NCI-H524 (cell line): ENCODE measurements around the gene LHB.

ENCODE experiments used
- DNase-seq, 2 experiments: peaks; one replicate each; lab custom pipeline; 2025; lab: John Stamatoyannopoulos, UW

The LHB gene

DNA sequence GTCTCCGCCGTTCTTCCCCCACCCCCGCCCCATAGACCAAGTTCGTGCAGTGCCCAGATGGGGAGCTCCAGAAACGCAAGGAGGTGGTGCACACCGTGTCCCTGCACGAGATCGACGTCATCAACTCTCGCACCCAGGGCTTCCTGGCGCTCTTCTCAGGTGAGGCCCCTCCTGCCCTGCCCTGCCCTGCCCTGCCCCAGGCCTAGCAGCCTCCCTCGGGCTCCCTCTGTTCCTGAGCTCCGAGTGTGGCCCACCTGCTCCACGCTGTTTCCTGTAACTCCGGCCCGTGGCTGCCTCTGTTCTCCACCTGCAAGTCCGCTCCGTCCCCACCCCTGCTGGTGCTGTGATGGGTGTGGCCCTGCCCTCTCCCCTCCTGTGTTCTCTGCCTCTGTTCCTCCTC is 6.4 kb downstream of the LHB start:
- no peak for DNase-seq

DNA sequence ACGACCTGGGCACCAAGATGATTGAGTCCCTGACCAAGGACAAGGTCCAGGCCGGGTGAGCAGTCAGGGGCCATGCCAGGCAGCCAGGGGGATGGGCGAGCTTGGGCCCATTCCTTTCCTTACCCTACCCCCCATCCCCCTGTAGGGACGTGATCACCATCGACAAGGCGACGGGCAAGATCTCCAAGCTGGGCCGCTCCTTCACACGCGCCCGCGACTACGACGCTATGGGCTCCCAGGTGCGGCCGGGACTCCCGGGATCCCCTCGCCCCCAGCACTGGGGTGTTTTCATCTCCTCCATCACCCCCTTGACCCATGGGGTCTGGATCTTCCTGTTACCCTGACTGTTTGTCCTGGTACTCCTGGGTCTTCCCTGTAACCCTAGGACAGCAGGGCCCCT is 7.1 kb downstream of the LHB start:
- no peak for DNase-seq

DNA sequence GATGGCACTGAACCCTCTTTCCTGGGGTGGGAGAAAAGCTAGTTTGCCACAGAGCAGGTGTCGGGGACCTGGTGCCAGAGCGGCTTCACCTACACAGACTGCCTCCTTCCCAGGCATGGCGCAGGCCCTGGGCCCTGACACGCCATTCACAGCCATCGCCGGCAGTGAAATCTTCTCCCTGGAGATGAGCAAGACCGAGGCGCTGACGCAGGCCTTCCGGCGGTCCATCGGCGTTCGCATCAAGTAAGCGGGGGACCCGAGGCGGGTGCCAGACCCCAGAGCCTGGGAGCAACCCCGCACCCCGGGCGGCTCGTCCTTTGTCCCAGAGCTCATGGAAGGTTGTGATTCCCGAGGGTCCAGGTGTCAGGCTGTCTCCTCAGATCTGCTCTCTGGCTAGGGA is 10.0 kb downstream of the LHB start:
- DNase-seq = no peak

DNA sequence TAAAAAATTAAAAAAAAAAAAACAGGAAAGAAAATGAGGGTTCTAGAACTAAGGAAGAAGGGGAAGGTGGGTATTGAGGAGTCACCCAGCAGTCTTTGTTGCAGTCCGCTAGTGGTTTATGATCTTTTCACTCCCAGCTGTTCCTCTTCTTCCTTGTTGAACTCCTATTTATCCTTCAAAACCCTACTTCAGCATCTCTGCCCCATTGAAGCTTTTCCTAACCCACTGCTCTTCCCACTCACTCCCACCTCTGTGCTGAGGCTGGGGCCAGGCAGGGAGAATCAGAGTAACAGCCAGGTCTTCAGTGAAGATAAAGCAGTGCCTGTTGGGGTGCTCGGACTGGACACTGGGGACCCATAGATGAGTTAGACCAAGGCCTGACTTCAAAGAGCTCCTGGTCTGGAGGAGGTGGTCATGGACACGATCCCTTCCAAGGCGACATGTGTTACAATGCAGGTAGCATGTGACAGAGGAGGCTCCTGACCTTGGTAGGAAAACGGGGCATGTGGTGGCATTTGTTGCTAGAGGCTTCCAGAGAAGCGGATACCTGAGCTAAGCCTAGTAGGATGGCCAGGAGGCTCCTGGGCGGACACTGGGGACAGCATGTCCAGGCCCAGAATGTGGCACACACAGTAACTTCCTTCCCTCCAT is 11.8 kb downstream of the LHB start:
- DNase-seq = no peak

DNA sequence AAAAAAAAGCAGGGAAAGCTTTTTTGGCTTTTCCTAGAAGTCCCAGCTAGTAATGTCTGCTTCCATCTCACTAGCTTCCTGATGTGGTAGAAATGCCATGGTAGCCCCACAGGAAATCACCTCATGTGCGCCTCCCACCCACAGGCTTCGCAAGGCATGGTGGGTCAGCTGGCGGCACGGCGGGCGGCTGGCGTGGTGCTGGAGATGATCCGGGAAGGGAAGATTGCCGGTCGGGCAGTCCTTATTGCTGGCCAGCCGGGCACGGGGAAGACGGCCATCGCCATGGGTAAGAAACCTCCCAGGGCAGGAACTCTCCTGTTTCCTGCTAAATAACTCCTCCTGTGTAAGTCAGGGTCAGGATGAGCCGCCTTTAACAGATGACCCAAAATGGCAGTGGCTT is 12.8 kb downstream of the LHB start:
- DNase-seq = no peak

DNA sequence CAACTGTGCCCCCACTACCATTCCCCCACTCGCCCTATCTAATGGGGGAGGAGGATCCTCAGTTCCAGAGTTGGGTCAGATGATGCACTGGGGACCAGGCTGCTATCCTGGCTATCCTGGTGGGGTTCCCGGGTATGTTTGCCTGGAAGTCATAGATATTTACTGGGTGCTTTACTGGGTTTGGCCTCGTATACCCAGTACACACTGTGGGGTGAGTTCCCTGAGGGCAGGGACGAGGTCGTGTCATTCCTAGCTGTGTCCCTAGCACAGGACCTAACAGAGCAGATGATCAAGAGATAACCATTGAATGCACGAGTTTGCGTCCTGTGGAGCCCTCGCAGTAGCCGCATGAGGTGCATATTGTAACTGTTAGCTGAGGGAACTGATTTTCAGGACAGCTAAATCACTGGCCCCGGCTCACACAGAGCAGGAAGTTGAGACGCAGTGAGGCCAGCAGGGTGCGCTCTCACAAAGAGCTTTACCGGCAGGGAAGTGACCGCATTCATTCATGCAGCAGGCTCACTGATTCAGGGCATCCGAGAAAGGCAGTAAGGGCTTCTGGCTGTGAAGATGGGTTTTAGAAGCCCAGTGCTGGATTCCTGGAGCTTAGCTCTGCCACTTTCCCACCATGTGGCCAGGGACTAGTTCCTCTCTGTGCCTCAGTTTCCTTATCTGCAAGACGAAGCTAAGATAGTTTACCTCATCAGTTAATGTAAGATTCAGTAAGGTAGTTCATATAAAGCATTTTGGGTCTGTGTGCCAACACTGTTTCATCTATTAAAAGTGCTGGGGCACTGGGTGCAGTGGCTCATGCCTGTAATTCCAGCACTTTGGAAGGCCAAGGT is 17.2 kb downstream of the LHB start:
- DNase-seq = peak in 1 of 2 experiments; percentile 56

DNA sequence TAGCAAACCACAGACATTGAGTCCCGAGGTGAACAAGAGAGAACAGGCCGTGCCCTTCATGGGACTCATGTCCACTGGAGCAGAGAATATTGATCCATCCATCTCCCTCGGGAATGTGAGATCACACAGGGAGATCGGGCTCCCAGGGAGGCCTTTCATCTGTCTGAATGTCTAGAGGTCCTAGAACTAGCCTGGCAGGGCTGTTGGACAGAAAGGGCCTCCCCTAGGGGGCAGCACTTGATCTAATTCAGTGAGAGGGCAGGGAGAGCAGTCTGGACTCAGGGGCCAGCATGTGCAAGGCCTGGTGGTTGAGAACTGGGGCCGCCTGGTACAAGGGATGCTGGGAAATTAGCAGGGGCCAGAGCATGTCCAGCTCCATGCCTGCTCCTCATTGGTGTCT is 18.9 kb downstream of the LHB start:
- peak in 1 of 2 experiments; percentile 75 for DNase-seq

DNA sequence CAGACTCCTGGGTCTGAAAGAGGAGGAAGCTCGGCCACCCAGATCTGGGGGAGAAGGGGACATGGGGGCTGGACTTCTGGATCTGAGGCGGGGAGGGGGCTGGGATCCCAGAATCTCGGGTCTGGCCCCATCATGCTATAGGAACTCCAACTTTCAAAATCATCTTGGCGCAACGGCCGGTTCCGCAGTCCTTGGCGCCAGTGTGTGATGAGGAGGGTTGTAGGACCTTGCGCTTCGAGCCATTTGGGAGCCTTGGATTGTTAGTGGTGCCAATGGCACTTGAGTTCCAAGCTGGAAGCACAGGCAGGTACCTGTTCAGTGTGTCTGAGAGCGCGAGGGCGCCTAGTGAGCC is 22.9 kb downstream of the LHB start:
- DNase-seq = no peak

DNA sequence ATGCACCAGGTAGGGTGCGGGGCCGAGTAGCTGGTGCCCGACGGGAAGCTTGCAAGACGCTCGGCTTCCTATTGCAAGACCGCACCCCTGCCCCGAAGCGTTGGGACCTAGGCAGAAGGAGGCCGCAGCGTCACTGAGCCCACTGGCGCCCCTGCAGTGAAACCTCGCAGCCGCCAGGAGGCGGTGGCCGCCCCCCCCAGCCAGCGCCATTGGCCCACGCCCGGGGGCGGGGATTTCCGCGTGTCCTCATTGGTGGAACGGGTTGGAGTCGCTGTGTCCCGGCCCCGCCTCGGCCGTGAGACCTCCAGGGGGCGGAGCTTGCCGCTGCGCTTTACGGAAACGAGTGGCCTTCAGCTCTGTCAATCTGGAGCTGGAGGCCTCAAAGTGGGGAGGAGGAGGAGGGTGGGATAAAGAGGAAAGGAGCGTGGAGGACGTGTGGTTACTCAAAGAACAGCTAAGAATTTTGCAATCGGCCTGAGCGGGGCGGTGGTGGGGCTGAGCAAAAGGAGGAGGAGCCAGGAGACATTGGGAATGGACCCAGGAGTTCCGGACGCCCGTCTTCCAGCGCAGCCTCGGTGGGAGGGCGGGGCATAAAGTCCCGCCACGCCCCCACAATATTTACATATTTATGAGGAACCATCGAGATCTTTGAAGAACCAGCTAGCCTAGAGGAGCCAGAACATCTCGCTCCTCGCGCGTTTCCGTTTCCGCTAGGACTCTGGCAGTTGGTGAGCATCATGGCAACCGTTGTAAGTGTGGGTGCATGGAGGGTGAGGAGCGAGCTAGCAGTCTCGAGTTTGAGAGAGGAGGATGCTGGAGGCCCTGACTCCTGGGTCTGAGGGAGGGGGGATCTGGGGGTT is 23.5 kb downstream of the LHB start, which contains the start of the genes GYS1 and RUVBL2:
TSS of gene GYS1 (minus strand) at position 135 of the 860 bp plus-strand sequence. CDS start 197 bp downstream, outside the sequence.
TSS of gene RUVBL2 (plus strand) at position 713 of the 860 bp plus-strand sequence. CDS start at position 738, 25 bp downstream.
- peak; percentile 99 to 100 for DNase-seq

DNA sequence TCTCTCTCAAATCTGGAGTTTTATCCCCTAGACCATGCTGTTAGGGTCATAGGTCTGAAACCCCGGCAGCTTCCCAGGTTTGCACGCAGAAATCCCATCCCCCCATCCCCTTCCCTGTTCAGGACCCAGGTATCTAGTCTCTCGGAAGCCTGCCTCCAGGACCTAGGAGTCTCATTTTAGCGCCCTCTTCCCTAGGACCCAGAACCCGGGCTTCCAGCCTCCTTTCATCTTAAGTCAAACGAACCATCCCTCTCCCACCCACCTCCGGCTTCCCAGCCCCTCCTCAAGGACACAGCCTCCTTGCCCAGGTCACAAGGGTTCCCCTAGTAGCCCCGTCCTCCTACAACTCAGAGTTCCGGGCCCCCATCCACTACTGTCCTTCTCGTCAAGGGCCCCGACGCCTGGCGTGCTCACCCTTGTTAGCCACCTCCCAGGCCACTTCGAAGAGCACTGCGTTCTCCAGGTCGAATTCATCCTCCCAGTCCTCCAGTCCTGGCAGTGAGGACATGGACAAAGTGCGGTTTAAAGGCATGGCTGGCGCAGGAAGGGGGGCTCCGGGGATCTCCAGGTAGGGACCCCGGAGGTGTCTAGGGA is 24.2 kb downstream of the LHB start:
- no peak for DNase-seq

DNA sequence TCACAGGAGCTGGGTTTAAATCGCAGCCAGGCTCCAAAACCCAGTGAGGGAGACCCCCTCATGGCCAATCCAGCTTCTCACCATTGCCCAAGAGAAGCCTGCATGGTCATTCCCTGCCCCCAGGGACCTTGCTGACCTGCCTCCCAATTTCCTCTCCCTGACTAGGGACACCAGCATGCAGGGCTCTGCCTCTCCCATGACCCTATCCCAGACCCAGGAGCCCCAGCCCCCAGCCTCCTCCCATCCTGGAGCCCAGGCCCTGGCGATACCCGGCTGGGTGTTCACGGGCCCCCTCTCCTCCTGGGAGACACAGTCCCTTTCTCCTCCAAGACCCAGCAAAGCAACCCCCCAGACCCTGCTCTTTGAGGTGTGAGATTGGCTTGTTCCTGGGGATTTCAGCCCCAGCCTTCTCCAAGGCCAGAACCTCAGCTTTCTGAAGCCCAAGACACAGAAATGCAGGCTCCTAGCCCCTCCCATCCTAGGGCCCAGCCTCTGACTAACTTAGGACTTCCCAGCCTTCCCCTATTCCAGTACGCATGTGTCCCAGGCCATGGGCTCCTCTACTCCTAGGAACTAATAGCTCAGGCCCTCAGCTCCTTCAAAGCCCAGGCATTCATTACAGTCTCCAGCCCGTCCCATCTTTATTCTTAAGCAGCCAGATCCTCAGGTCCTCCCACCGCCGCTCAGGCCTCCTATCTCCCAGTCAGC is 24.9 kb downstream of the LHB start:
- no peak for DNase-seq

DNA sequence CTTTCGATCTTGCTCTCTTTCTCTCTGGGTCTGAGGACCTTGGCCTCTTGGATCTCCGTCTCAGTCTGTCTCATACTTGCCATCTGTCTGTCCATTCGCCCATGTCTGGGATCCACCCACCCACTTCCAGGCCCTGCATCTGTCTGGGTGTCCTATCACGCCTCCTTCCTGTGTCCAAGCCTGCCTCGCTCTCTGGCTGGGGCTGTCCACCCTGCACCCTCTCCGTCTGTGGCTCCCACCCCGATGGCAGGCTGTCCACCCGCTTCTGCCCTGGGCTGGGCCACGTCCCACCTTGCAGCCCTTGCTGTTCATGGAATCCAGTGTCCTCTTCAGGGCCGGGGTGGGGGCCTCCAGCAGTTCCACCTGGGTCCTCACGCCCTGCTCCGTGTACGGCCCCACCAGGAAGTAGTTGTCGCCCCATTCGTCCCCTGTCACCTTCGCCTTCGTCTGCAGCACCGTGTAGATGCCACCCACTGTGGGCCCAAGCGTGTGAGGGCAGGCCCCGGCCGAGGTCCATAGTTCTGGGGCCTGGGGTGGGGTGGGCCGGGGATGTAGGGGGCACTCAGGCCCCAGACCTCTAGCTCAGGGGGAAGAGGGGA is 25.8 kb downstream of the LHB start:
- DNase-seq = no peak

DNA sequence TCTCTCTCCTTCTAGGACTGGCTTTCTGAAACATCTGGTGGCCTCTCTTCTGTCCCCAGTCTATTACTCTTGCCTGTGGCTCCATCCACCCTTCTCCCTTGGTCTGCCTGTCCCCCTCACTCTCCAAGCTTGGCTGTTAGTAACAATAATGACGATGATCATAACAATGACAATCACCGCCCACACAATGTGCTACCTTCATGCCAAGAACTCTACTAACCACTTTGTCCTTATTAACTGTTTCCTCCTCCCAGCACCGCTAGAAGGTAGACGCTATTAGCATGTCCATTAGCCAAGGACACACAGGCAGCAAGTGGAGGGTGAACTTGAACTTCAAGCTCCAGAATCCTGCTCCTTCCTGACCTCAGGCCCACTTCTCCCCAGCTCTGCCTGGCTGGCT is 26.5 kb downstream of the LHB start:
- no peak for DNase-seq

DNA sequence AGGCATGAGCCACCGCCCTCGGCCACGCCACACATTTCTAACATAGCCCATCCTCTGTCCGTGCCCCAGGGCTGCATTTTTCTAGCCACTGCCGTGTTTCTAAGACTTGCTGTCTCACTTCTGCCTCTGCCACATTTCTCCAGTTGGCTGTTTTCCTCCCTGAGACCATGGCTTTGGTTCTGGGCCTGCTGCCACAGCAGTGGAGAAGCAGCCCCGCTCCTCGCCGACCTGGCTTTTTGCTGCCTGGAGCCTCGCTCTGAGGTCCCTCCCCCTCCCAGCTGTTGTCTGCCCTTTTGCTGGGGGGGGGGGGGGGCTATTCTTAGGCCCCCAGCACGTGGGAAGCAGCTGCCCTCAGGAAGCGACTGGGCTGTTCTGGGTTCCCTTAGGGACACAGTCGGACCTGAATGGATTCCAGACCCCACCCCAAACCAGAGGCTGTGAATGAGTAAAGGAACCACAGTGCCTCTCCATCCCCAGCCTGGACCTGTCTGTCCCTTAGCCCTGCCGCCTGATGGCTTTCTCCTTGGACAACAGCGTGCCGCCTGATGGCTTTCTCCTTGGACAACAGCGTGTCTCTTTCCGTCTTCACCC is 27.1 kb downstream of the LHB start:
- no peak for DNase-seq

DNA sequence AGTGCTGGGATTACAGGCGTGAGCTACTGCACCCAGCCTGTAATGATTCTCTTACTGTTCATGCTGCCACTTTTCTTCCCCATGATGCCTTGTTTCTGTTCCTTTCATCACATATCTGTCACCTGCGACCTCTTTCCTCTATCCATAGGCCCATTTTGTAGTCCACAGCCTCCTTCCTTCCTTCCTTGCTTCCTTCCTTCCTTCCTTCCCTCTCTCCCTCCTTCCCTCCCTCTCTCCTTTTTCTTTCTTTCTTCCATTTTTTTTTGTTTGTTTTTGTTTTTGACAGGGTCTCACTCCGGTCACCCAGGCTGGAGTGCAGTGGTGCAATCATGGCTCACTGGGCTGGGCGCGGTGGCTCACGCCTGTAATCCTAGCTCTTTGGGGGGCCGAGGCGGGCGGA is 28.0 kb downstream of the LHB start:
- DNase-seq = no peak

DNA sequence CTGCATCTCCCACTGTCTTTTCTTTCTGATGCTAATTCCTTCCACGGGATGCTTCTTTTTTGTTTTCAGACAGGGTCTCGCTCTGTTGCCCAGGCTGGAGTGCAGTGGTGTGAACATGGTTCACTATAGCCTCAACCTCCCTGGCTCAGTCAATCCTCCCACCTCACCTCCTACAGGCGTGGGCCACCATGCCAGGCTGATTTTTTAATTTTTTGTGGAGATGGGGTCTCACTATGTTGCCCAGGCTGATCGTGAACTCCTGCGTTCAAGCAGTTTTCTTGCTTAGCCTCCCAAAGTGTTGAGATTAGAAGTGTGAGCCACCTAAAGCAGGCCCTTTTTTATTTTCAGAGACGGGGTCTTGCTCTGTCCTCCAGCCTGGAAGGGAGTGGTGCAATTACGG is 28.6 kb downstream of the LHB start:
- no peak for DNase-seq

DNA sequence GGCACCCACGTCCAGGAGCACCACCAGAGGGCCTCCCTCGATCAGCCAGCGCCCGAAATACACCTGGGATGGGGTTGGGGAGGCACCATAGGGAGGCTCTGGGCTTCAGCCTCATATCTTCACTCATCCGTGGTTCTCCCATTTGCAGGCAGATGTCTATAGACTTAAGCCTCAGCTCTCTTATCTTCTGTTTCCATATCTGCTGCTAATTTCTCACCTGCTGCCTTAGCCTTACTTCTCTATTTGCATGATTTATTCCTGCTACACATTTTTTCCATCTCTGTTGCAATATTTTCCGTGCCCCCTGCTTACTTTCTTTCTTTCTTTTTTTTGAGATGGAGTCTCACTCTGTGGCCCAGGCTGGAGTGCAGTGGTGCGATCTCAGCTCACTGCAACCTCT is 29.6 kb downstream of the LHB start:
- no peak for DNase-seq

DNA sequence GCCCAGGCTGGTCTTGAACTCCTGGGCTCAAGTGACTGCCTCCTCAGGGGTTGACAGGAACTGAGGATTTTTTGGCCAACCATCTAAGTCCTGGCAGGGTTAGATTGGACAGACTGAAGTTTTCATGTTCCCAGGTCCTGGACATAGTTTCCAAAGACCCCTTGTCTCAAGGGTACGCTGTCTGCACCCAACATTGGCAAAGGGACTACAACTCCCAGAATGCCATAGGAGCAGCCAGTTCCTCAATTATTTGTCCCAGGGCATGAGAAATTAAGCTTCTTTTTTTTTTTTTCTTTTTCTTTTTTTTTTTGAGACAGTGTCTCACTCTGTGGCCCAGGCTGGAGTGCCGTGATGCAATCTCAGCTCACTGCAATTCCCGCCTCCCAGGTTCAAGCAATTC is 30.7 kb downstream of the LHB start:
- no peak for DNase-seq

DNA sequence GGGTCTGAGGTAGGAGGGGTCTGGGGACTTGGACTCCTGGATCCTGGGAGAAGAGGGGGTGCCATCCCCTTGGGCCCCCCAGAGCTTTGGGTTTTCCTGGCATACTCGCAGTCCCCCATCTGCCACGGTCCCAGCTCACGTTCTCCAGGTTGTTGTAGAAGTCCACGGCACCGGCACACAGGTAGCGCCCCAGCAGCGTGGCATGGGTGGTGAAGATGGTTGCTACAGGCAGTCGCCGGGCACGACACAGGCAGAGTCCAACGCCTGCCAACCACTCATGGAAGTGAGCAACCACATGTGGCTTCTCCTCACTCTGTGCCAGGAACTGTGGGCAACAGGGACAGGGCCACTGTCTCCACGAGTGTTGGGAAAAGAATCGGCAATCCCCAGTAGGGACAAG is 31.2 kb downstream of the LHB start:
- DNase-seq = no peak

DNA sequence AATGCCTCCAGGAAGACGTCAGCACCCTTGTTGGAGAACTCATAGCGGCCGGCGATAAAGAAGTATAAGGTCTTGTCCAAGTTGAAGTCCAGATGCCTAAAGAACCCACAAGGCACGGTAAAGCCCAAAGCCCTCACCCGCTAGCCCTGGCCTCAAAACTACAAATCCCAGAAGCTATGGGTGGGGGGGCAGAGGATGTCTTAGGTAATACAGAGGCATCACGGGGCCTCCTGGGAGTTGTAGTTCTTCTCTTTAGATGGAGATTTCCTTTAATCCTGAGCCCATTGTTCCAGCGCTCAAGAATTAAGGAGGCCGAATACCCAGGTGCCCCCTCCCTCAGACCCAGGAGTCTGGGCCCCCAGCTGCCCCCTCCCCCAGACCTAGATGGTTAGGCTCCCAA is 34.6 kb downstream of the LHB start:
- DNase-seq = no peak

DNA sequence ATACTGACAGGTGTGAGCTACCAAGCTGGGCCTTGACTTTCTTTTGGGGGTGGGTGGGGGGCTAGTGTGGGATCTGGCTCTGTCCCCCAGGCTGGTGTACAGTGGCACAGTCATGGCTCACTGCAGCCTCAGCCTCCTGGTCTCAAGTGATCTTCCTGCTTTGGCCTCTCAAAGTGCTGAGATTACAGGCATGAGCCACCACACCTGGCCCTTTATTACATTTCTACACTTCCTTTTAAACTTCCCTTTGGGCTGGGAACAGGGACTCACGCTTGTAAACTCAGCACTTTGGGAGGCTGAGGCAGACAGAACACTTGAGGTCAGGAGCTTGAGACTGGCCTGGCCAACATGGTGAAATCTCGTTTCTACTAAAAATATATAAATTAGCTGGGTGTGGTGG is 39.8 kb downstream of the LHB start:
- no peak for DNase-seq
